Endometrial microvascular endothelial cells (primary cell): ENCODE results near the gene KRTAP19-4. TPM values are rescaled to one million over a fixed set of nuclear protein-coding genes. Genes with fewer than 3 reads are reported as not detected.
"Not testable (repeated sequence)": the region's sequence is repeated elsewhere in the genome, so short reads cannot be mapped to it uniquely, and the experiment has no call there.

Experiments
- in situ Hi-C: cut with HindIII; loops from 2 replicates; pipeline ENCODE4 v1.10.0; 2017; ENCODE audit warnings: low sequenced_read_pairs, low pct_unique_long_range_greater_than_20kb; ENCODE audit errors: inconsistent ontology term
- total RNA-seq: library from RNA; depleted of rRNA; stranded (reverse); fragments of >200 nt; gene quantifications from one replicate; pipeline ENCODE4 v1.2.3, GENCODE V29; 2015; ENCODE audit errors: inconsistent ontology term

Gene KRTAP19-4, protein sequence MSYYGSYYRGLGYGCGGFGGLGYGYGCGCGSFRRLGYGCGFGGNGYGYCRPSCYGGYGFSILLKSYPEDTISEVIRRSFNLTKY
- not detected for total RNA-seq

DNA sequence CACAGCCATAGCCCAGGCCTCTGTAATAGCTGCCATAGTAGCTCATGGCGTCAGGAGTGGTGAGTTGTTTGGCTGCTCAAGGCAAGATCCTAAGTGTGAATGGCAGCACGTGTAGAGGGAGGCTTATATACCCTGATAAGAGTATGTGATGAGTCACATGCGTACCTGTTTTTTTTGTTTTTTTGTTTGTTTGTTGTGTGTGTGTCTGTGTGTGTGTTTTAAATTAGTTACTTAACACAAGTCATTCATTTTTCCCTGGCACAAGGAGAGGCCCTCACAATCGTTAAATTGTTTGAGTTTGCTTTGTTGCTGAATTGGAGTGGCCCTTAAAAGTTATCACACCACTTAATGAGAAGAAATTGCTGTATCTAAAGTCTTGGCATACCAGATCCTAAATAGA lies at the start of gene KRTAP19-4:
Gene KRTAP19-4, minus strand, starts transcription at position 101 of the 400 bp plus-strand sequence. Its CDS starts 55 bp downstream, at position 46.
- in situ Hi-C loops = no loop called here

DNA sequence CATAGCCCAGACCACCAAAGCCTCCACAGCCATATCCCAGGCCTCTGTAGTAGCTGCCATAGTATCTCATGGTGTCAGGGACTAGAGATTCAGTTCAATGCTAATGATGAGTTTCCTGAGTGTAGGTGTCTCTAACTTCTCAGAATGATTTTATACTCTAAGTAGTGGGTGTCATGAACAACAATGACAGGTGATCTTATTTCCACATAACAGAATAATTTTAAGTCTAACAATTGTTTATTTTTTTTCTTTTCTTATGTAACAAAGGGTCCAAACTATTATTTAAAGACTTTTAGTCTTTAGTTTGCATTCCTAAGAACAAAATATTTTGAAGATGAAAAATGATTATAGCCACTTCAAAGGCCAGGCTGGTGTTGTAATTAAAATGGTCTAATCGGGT lies 44.8 kb upstream of the KRTAP19-4 start, which contains the start of gene KRTAP19-6:
Gene KRTAP19-6, minus strand, starts transcription at position 101 of the 400 bp plus-strand sequence. Its CDS starts 31 bp downstream, at position 70.
- in situ Hi-C loops = no loop called here

DNA sequence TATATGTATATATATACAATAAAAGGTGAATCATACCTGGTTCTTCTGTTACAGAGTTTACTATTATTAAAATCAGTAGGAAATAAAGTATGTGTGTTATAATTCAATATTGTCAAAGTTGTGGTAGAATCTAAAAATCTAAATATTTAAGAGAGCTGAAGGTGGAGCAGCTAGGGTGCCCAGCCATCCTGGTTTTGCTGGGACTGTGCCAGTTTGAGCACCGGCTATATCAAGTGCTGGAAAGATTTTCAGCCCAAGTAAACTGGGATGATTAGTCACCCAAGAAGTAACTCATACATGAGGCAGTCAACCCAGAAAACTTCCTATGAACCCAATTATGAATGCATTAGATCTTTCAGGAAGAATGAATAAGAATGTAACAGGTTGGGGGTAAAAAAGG lies 21.9 kb upstream of the KRTAP19-4 start:
- in situ Hi-C loops = no loop called here

DNA sequence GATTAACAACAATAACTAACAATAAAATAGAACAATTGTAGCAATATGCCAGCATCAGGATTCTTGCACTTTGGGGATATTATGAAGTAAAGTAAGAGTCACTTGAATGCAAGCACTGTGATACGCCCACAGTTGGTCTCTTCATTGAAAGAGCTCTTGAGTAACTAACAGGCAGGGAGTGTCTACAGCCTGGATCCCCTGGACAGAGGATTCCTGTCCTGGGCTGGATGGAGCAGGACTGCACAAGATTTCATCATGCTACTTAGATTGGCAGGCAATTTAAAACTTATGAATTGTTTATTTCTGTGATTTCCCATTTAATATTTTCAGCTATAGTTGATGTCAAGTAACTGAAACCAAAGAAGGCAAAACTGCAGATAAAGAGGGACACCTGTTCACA lies 18.7 kb upstream of the KRTAP19-4 start:
- in situ Hi-C loops = no loop called here

DNA sequence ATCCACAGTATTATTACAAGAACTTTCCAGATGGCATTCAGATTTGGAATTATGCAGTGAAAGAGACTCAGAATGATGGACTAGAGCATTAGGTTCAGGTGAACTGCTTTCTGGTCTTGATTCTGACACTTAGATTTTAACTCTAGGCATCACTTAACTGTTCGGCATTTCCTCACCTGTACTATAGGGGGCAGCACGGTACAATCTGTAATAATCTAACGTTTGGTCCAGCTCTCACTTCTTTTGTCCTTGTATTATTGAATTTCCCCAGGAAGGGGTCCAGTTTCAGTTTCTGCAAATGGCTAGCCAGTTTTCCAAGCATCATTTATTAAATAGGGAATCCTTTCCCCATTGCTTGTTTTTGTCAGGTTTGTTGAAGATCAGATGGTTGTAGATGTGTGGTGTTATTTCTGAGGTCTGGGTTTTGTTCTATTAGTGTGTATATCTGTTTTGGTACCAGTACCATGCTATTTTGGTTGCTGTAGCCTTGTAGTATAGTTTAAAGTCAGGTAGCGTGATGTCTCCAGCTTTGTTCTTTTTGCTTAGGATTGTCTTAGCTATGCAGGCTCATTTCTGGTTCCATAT lies 8.7 kb upstream of the KRTAP19-4 start:
- in situ Hi-C loops = not testable (repeated sequence)

DNA sequence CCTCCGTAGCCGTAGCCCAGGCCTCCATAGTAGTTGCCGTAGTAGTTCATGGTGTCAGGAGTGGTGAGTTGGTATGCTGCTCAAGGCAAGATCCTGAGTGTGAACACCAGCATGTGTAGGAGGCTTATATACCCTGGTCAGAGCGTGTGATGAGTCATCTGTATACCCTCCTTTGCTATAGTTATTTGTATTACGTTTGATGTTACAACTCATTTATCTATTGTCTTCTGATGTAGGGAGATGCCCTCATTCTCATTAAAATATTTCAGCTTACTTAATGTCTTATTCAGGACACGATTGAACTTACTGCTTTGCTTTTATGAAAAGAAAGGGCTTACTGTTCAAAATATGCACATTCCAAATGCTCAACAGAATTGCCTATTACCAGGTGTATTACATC lies 5.1 kb upstream of the KRTAP19-4 start, which contains the start of gene KRTAP19-5:
Gene KRTAP19-5, minus strand, starts transcription at position 101 of the 400 bp plus-strand sequence. Its CDS starts 51 bp downstream, at position 50.
- in situ Hi-C loops = no loop called here

DNA sequence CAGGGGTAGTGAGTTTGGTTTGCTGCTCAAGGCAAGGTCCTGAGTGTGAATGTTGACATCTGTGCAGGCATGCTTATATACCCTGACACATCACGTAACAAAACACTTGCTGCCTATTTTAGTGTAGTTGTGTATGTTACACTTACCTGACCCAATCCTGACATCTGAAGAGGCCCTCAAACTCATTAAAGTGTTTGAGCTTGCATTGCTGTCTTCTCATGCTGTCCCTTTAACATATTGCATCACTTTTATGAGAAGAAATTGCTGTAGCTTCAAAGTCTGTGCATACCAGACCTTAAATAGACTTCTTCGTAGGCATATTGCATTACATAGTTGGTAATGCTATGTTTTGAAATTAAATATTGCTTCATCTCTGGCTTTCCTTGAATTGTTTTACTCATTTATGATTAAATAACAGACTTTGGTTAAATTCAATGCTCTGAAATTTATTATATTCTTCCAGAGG lies 5.0 kb downstream of the KRTAP19-4 start, which contains the start of gene KRTAP19-3:
Gene KRTAP19-3, minus strand, starts transcription at position 51 of the 466 bp plus-strand sequence. CDS start 56 bp downstream, outside the sequence.
- in situ Hi-C loops = no loop called here

DNA sequence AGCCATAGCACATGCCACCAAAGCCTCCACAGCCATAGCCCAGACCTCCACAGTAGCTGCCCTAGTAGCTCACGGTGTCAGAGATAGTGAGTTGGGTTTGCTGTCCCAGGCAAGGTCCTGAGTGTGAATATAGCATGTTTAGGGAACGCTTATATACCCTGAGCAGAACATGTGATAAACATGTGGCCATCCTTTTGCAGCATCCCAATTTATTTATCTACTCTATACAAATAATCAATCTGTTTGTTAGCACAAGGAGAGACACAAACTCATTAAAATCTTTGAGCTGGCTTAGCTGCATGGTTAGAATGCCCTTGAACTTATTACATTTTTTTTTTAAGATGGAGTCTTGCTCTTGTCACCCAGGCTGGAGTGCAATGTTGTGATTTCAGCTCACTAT lies 9.6 kb downstream of the KRTAP19-4 start, which contains the start of gene KRTAP19-2:
Gene KRTAP19-2, minus strand, starts transcription at position 101 of the 400 bp plus-strand sequence. Its CDS starts 88 bp downstream, at position 13.
- in situ Hi-C loops = no loop called here

DNA sequence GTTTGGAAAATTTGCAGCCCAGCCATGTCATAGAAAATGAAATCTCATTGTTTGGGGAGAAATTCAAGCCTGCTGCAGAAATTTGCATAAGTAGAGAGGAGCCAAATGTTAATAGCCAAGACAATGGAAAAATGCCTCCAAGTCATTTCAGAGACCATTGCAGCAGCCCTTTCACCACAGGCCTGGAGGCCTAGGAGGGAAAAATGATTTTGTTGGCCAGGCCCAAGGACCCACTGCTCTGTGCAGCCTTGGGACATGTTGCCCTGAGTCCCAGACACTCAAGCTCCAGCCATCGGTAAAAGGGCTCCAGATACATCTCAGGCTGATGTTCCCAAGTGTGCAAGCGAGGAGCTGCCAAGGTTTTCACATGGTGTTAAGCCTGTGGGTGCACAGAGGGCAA lies 10.8 kb downstream of the KRTAP19-4 start:
- in situ Hi-C loops = no loop called here

DNA sequence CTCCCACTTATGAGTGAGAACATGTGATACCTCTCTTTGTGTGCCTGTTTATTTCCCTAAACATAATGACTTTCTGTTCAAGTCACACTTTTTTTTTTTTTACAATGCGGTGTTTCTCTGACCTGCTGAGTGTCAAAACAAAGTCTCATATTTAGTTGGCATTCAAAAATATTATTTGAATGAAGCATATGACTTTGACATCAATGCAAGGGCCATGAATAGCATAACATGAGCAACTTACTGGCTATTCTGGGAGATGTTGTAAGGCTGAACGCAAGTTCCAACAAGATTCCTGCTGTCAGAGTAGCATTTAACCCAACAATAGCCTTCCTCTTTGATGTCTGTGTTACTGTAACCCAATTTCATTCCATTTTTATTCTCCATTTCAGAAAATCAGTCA lies 14.8 kb downstream of the KRTAP19-4 start:
- in situ Hi-C loops = no loop called here

DNA sequence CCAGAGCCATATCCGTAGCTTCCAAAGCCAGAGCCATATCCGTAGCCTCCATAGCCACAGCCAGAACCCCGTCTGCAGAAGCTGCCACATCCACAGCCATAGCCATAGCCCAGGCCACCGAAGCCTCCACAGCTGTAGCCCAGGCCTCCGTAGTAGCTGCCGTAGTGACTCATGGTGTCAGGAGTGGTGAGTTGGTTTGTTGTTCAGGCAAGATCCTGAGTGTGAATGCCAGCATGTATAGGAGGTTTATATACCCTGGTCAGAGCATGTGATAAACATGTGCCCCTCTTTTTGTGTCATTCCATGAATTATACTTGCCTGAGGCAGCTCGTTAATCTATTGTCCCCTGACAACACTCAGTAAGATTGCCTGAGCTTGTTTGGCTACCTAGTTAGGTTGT lies 16.8 kb downstream of the KRTAP19-4 start, which contains the start of gene KRTAP19-1:
Gene KRTAP19-1, minus strand, starts transcription at position 223 of the 400 bp plus-strand sequence. Its CDS starts 50 bp downstream, at position 173.
- in situ Hi-C loops = no loop called here

DNA sequence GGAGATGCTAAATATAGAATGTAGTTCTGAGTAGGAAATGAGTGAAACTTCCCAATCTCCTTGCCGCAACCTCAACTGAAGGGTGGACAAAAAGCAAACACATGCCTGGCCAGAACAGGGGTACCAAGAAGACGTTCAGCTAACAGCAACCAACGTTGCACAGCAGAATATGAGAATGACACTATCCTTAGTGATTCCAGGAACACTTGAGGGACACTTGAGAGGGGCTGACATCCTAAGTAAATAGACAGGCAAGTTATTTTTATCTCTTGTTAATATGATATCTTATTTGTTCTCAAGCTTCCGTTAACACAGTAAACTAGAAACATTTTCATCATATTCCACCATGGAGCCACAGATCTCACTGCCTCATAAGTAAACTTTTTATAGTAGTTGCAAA lies 17.7 kb downstream of the KRTAP19-4 start:
- in situ Hi-C loops = no loop called here

DNA sequence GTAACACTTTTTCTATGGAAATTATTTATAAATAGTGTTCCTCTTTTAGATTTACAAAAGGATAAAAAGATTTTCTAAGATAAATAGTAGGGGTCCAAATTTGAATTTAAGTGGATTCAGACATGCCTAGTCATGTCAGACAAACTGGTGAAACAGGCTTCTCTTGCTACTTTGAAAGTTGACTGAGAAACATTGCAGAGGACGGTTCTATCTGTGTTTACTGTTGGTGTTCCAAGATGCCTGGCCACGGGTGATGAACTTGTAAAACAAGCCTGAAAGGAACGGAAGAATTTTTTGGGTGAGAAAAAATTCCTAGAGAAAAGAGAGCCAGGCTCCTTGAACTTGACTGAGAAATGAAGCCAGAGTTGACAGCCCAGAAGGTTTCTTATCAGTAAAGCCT lies 19.0 kb downstream of the KRTAP19-4 start:
- in situ Hi-C loops = no loop called here

DNA sequence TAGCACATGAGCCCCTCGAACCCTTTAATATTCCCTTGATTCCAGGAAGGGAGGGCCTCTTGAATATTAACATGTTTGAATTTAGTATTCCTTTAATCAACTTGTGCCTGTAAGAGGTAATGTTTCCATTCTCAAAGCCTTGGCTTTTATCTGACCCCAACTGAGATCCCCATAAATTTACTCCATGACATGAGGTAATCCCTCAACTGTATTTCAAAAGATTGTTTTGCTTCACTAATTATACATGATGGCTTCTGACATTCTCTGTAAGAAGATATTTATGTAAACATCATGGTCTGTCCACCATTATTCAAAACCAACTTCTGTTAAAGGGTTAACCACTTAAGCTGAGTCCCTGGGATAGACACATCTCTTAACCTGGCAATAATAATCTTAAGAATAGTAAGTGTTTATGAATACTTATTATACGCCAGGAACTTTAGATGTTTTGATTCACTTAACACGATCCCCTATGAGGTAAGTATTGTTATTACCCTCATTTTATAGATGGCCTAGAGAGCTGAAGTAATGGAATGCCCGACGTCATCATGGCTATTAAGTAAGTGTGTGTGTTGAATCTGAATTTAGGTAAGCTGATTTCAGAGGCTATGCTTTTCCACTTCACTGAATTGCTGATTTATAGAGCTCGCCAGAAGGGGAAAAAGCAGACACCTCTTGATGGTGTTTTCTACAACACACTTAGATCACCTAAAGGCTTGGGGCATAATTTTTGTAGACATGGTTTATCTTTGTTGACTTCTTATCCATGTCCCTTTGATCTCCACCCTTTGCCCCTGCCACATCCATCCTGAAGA lies 27.9 kb downstream of the KRTAP19-4 start:
- in situ Hi-C loops = no loop called here

DNA sequence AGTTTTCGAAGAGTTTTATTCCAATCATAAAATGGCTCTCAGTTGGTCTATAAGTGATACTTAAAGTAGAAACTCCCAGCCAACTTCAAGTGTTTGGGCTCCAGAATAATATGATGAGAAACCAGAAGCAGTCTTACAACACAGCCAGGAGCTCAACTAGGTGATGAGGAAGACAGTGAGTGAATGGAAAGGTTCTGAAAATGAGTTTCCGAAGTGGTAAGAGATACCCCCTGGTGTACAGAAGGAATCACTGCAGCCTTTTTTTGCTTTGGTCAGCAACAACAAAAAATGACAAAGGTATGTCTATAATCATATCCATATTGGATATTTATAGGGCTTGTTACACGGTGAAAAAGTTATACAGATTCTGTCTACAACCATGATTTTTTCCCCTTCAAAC lies 33.3 kb downstream of the KRTAP19-4 start:
- in situ Hi-C loops = no loop called here

DNA sequence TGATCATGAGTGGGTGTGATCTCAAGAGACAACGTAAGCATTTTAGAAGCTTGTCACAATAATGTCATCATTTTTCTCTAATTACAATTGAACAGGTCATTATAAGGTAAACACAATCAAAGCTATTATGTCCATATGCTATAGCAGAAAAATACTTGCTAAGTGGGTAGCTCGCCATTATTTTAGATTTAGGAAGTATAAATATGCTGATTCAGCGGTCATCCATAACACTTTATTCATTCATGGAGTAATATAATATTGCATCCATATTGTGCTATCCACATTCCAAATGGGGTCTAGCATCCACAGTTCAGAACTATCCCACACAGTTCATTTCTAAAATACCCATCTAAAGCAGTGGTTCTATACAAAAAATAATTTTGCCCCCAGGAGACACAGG lies 48.5 kb downstream of the KRTAP19-4 start:
- in situ Hi-C loops = no loop called here

DNA sequence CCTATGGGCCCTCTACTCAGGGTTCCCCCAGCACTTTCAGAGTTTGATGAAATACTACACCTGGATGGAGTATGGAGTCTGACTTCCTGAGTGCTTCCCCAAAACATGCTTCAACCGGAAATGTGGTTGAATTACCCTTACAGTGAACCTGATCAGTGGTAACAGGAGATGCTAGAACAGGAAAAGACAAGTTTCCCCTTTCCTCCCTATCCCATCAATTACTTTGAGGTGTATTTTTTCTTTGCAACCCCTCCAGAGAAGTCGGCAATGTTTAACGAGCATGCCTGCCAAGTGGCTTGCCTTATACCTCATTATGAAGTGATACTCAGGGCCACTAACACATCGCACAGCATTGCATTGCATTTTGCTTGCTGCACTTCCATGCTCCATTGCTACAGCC lies 49.9 kb downstream of the KRTAP19-4 start:
- in situ Hi-C loops = no loop called here
